Activated T-helper 1 cell treated with Interleukin-2 at 50 U/mL for 16 hours (primary cell): Measurements from ENCODE around the gene CEACAM21.

Experiments
- DNase-seq: peaks from one replicate; pipeline ENCODE4 v3.0.0-alpha.2; 2020; ENCODE audit warnings: low read depth

The CEACAM21 gene

DNA sequence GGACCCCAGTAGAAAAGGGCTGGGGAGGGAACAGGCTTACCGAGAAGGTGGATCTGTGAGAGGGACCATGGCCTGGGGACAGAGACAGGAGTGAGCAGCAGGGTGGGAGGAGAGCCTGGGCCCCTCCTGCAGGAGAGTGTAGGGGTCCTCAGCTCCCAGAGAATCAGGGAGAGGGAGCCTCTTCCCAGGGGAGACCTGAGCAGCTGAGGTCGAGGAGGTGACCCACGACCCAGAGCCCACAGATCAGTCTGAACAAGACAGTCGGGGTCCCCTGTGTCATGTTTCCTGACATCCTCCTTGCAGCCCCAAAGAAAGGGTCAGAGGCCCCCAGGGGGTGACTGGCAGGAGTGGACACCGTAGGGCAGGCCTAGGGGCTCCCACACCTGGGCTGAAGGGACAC is 44.2 kb downstream of the CEACAM21 start:
- DNase-seq, result no peak

GRCh38 chr19:41621226-41621625 is 45.3 kb downstream of the CEACAM21 start:
- no peak for DNase-seq

GRCh38 chr19:41621654-41622053 is 45.7 kb downstream of the CEACAM21 start:
- no peak for DNase-seq

GRCh38 chr19:41623360-41623759 is 47.4 kb downstream of the CEACAM21 start:
- no peak for DNase-seq

GRCh38 chr19:41624515-41624914 is 48.5 kb downstream of the CEACAM21 start:
- no peak for DNase-seq

DNA sequence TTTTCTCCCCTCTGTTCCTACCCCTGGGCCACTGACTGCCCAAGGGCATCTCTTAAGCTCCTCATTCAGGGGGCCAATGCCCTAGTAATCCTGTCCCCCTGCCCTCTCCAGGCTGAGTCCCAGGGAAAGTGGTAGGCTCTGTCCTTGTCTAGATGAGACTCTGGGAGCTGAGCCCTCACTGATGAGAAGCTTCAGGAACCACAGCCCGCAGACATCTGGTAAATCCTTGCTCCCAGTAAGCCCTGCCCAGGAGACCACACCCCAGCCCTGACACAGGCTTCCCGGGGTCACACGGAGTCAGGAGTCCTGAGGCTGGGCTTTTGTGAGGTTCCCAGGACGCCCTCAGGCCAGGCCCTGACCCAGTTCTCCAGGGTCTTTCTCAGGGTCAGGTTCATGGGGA is 49.0 kb downstream of the CEACAM21 start:
- DNase-seq, result no peak

DNA sequence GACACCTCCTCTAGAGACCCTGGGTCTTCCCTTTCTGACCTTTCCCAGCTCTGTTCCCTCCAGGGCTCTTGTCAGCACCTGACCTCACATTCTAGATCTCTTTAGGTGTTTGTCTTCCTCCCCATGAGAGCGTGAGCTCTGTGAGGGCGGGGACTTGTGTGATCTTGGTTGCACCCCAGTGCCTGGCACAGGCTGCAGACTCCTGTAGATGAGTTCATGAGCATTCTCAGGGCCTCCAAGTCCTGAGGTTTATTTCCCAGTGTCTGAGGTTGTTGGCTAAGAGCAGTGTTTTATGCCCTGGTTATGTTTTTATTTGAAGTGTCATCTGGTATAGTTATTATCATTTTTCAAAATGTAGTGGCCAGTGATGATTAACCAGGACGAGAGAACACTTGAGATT is 50.3 kb downstream of the CEACAM21 start:
- DNase-seq, result no peak

- DNase-seq, result no peak
Observed at GRCh38 chr19:41626877-41627276, 50.9 kb downstream of the CEACAM21 start, which contains the start of gene CEACAM4. Gene CEACAM4, minus strand, starts transcription at chr19:41627074. Its CDS starts 111 bp downstream, at chr19:41626963.

DNA sequence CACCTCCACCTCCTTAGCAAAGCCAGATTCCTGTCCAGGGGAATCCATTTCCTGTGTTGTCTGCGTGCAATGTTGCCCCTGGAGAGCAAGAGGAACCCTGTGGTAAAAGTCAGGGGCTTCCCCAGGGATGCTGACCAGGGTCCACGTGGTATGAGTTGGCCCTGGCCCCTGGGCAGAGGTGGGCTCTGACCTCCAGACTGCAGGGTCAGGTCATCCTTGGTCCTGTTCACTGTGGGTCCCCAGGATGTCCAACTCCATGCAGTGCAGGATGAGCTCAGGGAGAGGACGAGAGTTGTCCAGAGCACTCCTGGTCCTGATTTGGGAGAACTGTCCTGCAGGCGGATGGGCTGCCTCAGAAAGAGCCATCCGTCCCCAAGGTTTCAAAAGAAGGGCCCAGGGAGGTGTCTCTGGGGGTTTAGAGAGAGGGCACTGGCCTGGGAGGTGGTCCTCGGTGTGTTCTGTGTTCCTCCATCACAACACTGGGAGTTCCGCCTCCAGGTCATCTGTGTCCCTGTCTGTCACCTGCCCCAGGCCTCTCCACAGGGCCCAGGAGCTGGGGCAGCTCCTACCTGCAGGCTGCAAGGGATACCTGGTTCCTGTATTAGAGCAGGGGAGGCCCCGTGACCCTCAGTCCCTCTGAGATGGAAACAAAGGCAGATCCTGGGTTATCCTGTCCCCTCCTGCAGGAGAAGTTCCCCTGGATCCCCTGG is 52.2 kb downstream of the CEACAM21 start:
- no peak for DNase-seq
